Esophagus muscularis mucosa (tissue), 4 donors: Measurements from ENCODE around the gene CCNA2.

ENCODE experiments used
- EP300 ChIP-seq: sonication (generic); formaldehyde crosslinking; IDR thresholded peaks from one replicate; pipeline ENCODE4 v1.6.1; 2017; ENCODE audit warnings: antibody characterized with exemption
- POLR2A ChIP-seq: fragments of 450-650 bp; IDR thresholded peaks from one replicate; pipeline ENCODE4 v1.6.1; 2017; ENCODE audit warnings: antibody characterized with exemption, moderate library complexity, mild to moderate bottlenecking, low read depth
- POLR2AphosphoS5 ChIP-seq, 2 donors: sonication (generic); formaldehyde crosslinking; IDR thresholded peaks; one replicate each; pipeline ENCODE4 v1.6.1; 2017; ENCODE audit warnings: antibody characterized with exemption in 2 of 2
- TF ChIP-seq, protein P1 (sequence below), 3 experiments: fragments of 200-600 bp in 2 of 3; fragments of 450-650 bp in 1 of 3; sonication (generic) in 2 of 3; IDR thresholded peaks; one replicate each; pipeline ENCODE4 v1.5.1; 2017 to 2019; ENCODE audit warnings: antibody characterized with exemption in 3 of 3, mild to moderate bottlenecking in 2 of 3, moderate library complexity in 1 of 3

- TF ChIP-seq, protein P1, sequence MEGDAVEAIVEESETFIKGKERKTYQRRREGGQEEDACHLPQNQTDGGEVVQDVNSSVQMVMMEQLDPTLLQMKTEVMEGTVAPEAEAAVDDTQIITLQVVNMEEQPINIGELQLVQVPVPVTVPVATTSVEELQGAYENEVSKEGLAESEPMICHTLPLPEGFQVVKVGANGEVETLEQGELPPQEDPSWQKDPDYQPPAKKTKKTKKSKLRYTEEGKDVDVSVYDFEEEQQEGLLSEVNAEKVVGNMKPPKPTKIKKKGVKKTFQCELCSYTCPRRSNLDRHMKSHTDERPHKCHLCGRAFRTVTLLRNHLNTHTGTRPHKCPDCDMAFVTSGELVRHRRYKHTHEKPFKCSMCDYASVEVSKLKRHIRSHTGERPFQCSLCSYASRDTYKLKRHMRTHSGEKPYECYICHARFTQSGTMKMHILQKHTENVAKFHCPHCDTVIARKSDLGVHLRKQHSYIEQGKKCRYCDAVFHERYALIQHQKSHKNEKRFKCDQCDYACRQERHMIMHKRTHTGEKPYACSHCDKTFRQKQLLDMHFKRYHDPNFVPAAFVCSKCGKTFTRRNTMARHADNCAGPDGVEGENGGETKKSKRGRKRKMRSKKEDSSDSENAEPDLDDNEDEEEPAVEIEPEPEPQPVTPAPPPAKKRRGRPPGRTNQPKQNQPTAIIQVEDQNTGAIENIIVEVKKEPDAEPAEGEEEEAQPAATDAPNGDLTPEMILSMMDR (IDR thresholded peaks at IDR 0.05), result no peak
- TF ChIP-seq POLR2AphosphoS5 (IDR thresholded peaks at IDR 0.05) (no peak), POLR2A (no peak), EP300 (no peak)
These were observed 14.5 kb upstream of the CCNA2 start for GRCh38 chr4:121838136-121838535.
